ENCODE data around the gene MPP3. TPM values are rescaled to one million over a fixed set of nuclear protein-coding genes. Genes with fewer than 3 reads are reported as not detected.
"Not testable (repeated sequence)": the region's sequence is repeated elsewhere in the genome, so short reads cannot be mapped to it uniquely, and the experiment has no call there.

Gene MPP3
- total RNA-seq, 4 donors from 2014 or later = 19.2 to 31.5 (median 22.1) TPM

DNA sequence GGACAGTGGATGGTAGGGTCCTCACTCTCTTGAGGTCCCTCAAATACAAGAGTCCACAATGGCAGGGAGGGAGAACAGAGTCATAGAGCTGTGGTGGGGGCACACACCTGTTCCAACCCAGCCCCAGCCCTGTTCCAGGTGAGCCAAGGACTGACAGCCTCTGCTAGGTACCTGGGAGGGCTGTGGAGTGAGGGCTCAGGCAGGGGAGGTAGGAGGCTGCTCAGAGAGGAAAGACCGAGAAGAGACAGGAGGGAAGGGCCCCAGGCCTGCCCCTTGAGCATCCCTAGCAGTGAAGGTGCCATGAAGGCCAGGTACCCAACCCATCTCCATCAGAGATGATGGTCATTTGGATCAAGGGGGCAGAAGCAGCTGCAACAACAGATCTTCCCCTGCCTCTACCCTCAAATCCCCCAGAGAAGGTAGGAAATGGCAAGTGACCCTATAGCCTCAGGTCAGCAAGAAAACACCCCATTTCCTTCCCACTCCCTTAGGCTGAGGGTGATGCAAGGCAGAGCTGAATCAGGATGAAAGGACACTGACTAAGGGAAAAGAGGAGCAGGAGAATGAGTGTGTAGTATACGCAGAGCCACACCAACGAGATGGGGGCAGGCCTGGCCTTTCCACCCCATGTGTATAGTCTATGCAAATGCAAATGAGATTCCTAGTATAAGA, 42.7 kb upstream of the MPP3 start:
- no peaks in the 10 kb centered on the region for H3K36me3 ChIP-seq
- H3K9me3 ChIP-seq = no peaks in the 10 kb centered on the region
- TF ChIP-seq EP300 (IDR thresholded peaks at IDR 0.05) = no peak
- TF ChIP-seq CTCF (IDR thresholded peaks at IDR 0.05) = no peak
- TF ChIP-seq POLR2A (IDR thresholded peaks at IDR 0.05) = no peak
- no peak overlapping the region for H3K4me3 ChIP-seq
- WGBS, 2 donors = 85 to 89% methylated on average over 3 of the region's 3 CpGs
- H3K27me3 ChIP-seq = peaks cover 0 to under 1% of the 10 kb centered on the region in 2 donors
- no peaks in the 10 kb centered on the region for H3K4me1 ChIP-seq
- H3K27ac ChIP-seq = no peak overlapping the region
- no peak for DNase-seq (ENCODE audit: low spot score in 2 of 2)

GRCh38 chr17:43874293-43874692, 41.3 kb upstream of the MPP3 start:
- H3K27me3 ChIP-seq = peaks cover 0 to 3% of the 10 kb centered on the region in 2 donors
- no peak for TF ChIP-seq CTCF (IDR thresholded peaks at IDR 0.05)
- no peak for TF ChIP-seq POLR2A (IDR thresholded peaks at IDR 0.05)
- TF ChIP-seq EP300 (IDR thresholded peaks at IDR 0.05) = no peak
- H3K4me1 ChIP-seq = no peaks in the 10 kb centered on the region
- no peaks in the 10 kb centered on the region for H3K36me3 ChIP-seq
- no peak overlapping the region for H3K4me3 ChIP-seq
- no peaks in the 10 kb centered on the region for H3K9me3 ChIP-seq
- H3K27ac ChIP-seq = no peak overlapping the region
- WGBS, 2 donors = 71 to 74% methylated on average over 3 of the region's 3 CpGs
- no peak for DNase-seq (ENCODE audit: low spot score in 2 of 2)

- Histone ChIP-seq H3K27ac (no peak overlapping the region), H3K27me3 (peaks cover 0 to 3% of the 10 kb centered on the region in 2 donors), H3K4me3 (no peak overlapping the region), H3K36me3 (no peaks in the 10 kb centered on the region), H3K4me1 (no peaks in the 10 kb centered on the region), H3K9me3 (no peaks in the 10 kb centered on the region)
- 61 to 66% methylated on average over 6 of the region's 6 CpGs for WGBS, 2 donors
- no peak for DNase-seq (ENCODE audit: low spot score in 2 of 2)
- TF ChIP-seq CTCF (IDR thresholded peaks at IDR 0.05) = no peak
- TF ChIP-seq EP300 (IDR thresholded peaks at IDR 0.05) = no peak
- TF ChIP-seq POLR2A (IDR thresholded peaks at IDR 0.05) = no peak
Observed at GRCh38 chr17:43873815-43874214, 40.9 kb upstream of the MPP3 start.

DNA sequence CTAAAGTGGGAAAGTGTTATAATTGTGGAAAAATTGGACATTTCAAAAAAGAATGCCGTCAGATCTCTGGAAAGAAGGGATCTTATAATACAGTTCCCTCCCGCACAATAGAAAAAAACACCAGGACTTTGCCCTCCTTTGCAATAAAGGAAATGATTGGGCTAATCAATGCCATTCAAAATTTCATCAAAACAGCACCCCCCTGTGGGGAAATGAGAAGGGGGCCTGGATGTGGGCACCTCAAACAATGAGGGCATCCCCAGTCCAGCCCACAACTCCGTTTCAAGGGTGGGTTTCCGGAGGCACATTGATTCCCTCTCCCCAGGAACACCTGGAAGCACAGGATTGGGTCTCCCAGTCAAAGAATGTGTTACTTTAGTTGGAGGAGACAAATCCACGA, 40.1 kb upstream of the MPP3 start:
- Histone ChIP-seq H3K27me3 (peaks cover 0 to 3% of the 10 kb centered on the region in 2 donors), H3K4me3 (no peak overlapping the region), H3K9me3 (no peaks in the 10 kb centered on the region), H3K36me3 (no peaks in the 10 kb centered on the region), H3K4me1 (no peaks in the 10 kb centered on the region), H3K27ac (no peak overlapping the region)
- TF ChIP-seq EP300 (IDR thresholded peaks at IDR 0.05) = no peak
- TF ChIP-seq CTCF (IDR thresholded peaks at IDR 0.05) = no peak
- no peak for TF ChIP-seq POLR2A (IDR thresholded peaks at IDR 0.05)
- no peak for DNase-seq (ENCODE audit: low spot score in 2 of 2)
- 58 to 69% methylated on average over 5 of the region's 5 CpGs for WGBS, 2 donors

GRCh38 chr17:43871946-43872690, 39.2 kb upstream of the MPP3 start:
- Histone ChIP-seq H3K36me3 (no peaks in the 10 kb centered on the region), H3K27ac (peak overlapping the region in 1 of 4 donors; percentile 26), H3K27me3 (peaks cover 0 to 3% of the 10 kb centered on the region in 2 donors), H3K9me3 (no peaks in the 10 kb centered on the region), H3K4me3 (peak overlapping the region in 2 of 4 donors; percentile 12 to 26), H3K4me1 (no peaks in the 10 kb centered on the region)
- WGBS, 2 donors = 59 to 61% methylated on average over 14 of the region's 14 CpGs
- DNase-seq (ENCODE audit: low spot score in 2 of 2) = no peak
- TF ChIP-seq POLR2A (IDR thresholded peaks at IDR 0.05) (no peak), CTCF (IDR thresholded peaks at IDR 0.05) (no peak), EP300 (IDR thresholded peaks at IDR 0.05) (no peak)

GRCh38 chr17:43869031-43869430, 36.1 kb upstream of the MPP3 start:
- H3K9me3 ChIP-seq; H3K27ac ChIP-seq; H3K4me3 ChIP-seq; DNase-seq (ENCODE audit: low spot score in 2 of 2); H3K27me3 ChIP-seq; H3K36me3 ChIP-seq; H3K4me1 ChIP-seq: not testable (repeated sequence)
- 78 to 81% methylated on average over 6 of the region's 6 CpGs for WGBS, 2 donors

Measured in tibial nerve (tissue), 4 donors.